Left kidney (tissue), 2 donors: ENCODE data around the gene H2AZ2. TPM values are rescaled to one million over a fixed set of nuclear protein-coding genes. Genes with fewer than 3 reads are reported as not detected.
"Not testable (repeated sequence)": the region's sequence is repeated elsewhere in the genome, so short reads cannot be mapped to it uniquely, and the experiment has no call there.

Experiments used
- DNase-seq: peaks from one replicate; pipeline ENCODE4 v3.0.0-alpha.2; 2013
- polyA plus RNA-seq: library from polyadenylated mRNA; unstranded; fragments of 120-200 nt; gene quantifications from one replicate; pipeline ENCODE4 v1.2.1, GENCODE V29; 2013; ENCODE audit not compliant: insufficient read length

H2AZ2 gene
- polyA plus RNA-seq, 1 donor = 291 TPM

DNA sequence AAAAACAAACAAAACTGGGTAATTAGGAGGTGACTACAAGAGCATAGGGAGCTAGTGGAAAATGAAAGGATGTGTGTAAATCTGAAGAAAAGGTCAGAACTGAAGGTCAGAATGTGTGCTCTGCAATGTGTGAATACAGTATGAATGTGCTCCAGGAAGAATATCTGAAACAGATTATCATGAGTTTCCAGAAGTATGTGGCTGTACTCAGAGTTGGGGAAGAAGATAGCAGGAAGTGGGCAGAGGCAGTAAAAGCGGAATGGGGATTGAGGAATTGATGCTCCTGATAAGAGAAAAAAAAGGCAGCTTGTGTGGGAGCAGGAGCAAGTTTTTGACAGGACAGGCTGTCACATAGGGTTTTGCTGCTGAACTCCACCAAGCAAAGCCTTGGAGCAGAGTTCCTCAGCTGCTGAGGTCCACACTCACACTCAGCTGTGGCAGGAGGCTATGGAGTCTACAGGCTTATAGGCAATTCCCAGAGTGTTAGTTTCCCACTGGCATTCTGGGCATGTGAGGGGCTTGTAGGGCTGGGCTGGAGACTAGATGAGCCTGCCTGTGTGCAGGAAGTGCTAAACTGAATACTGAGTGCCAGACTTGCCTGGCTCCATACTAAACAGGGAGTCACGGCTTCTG is 22.9 kb downstream of the H2AZ2 start:
- DNase-seq = no peak

DNA sequence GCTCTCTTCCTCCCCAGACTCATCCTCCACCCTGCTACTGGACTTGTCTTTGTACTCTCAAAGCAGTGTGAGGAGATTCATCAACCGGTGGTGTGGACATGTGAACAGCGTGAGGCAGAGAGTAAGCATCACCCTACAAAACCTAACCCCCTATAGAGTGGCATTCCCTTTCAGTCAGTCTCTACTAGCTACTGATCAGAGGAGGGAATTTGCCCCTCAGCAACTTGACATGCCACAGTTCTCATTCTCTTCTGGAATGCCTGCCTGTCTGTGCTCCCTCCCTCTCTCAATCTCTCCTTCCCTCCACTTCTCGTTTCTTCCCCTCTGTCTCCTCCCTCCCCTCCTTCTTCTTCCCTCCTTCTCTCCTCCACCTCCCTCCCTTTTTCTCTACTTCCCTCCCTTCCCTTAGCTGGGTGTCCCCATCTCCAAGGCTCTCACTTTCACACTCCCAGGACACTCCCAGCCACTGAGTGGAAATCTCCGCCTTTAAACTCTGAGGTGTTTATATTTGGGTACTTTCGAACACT is 24.6 kb downstream of the H2AZ2 start:
- no peak for DNase-seq

DNA sequence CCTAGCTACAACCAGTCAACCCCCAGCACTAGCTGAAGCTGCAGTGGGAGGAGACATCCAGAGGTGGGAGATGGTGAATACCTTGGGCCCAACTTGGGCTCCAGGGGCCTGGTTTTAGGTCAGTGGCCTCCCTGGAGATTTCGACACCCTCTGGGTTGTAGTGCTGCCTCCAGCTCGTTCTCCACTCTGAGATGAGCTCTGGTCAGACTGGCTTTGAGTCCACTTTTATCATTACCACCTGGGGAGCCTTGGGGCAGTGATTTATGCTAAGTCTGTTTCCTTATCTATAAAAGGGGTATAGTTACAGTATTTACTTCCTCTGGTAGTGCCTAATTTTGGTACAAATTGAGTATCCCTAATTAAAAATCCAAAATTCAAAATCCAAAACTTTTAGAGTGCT is 28.6 kb downstream of the H2AZ2 start:
- DNase-seq = no peak

DNA sequence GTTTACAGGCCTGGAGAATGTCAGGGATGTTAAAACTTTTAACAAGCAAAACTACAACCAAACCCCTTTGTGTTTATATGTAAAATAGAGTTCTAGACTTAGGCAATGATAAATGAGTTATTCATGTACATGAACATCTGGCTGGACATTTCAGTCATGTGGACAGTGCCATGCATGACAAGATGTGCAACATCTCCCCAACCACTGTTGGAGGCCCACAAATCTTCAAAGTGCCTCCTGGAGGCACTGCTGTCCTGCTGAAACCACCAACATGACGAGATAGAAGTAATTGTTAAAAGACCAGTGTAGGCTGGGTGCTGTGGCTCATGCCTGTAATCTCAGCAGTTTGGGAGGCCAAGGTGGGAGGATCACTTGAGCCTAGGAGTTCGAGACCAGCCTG is 33.0 kb downstream of the H2AZ2 start:
- DNase-seq = no peak

DNA sequence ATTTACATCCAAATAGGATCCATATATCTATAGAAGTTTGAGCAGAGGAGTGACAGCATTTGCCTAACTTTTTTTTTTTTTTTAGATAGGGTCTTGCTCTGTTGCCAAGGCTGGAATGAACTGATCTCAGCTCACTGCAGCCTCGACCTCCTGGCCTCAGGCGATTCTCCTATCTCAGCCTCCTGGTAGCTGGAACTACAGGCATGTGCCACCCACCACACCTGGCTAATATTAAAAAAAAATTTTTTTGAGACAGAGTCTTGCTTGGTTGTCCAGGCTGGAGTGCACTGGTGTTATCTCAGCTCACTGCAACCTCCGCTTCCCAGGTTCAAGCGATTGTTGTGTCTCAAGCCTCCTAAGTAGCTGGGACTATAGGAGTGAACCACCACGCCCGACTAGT is 36.3 kb downstream of the H2AZ2 start:
- no peak for DNase-seq

DNA sequence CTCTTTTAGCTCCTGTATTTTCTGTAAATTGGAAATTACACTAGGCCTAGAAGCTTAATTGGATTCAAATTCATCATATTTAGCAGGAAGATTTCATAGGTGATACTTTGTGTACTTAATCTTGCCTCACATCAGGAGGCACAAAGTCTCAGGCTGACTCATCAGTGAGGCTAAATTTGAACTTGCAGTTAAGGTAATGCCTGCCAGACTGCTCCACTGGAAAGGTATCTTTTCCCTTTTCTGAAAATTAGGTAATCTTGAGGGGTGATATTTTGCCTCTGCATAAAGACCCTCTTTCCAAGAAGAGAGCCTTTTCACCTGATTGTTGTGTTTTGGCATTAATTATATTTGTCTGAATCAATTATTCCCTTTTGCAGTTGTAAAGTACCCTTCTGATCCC is 36.8 kb downstream of the H2AZ2 start:
- DNase-seq = no peak

DNA sequence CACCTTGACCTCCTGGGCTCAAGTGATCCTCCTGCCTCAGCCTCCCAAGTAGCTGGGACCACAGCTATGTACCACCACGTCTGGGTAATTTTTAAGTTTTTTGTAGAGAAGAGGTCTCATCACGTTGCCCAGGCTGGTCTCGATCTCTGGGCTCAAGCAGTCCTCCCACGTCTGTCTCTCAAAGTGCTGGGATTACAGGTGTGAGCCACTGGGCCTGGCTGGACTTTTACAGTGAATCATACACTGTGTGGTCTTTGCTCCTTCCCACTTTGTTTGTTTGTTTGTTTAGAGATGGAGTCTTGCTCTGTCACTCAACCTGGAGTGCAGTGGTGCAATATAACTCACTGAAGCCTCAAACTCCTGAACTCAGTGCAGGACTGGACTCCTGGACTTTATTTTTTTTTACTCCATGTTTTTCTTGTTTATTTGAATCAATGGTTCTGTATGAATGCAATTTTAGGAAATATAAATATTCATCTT is 38.9 kb downstream of the H2AZ2 start:
- DNase-seq = no peak

DNA sequence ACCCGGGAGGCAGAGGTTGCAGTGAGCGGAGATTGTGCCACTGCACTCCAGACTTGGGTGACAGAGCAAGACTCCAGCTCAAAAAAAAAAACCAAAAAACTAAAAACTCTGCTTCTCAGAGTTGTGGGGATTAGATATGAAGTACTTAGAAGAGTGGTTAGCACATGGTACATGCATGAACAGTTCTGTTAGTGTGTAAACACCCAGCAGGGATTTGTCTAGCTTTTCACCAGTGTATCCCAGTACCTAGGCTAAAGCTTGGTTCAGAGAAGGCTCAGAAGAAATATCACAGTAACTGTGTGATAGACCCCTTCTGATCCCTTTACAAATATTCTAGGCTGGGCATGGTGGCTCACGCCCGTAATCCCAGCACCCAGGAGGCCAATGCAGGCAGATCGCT is 41.9 kb downstream of the H2AZ2 start:
- no peak for DNase-seq

DNA sequence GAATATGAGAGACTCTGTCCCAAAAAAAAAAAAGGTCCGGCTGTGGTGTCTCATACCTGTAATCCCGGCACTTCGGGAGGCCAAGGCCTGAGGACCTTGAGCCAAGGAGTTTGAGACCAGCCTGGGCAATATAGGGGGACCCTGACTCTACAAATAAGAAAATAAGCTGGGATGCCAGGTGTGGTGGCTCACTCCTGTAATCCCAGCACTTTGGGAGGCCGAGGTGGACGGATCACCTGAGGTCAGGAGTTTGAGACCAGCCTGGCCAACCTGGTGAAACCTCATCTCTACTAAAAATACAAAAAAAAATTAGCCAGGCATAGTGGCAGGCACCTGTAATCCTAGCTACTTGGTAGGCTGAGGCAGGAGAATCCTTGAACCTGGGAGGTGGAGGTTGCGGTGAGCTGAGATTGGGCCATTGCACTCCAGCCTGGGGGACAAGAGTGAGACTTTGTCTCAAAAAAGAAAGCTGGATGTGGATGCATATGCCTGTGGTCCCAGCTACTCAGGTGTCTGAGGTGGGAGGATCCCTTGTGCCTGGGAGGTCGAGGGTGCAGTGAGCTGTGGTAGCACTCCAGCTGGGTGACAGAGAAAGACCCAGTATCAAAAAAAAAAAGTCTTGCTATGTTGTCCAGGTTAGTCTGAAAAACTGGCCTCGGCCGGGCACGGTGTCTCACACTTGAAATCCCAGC is 43.9 kb downstream of the H2AZ2 start:
- not testable (repeated sequence) for DNase-seq

DNA sequence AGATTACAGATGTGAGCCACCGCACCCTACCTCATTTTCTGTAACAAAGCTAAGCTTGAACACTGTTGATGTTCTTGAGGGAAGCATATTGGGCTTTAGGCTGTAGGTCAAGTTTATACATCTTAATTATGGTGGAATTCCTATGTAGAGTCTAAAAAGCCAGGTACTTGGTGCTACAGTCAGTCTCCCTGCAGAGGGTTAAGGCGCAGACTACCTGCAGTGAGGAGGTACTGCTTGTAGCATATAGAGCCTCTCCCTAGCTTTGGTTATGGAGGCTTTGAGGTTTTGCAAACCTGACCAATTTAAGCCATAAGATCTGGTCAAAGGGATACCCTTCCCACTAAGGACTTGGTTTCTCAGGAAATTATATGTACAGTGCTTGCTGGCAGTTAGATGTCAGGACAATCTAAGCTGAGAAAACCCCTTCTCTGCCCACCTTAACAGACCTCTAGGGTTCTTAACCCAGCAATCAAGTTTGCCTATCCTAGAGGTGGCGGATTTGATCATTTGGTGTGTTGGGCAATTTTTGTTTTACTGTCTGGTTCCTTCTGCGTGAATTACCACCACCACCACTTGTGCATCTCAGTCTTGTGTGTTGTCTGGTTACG is 45.4 kb downstream of the H2AZ2 start:
- no peak for DNase-seq

DNA sequence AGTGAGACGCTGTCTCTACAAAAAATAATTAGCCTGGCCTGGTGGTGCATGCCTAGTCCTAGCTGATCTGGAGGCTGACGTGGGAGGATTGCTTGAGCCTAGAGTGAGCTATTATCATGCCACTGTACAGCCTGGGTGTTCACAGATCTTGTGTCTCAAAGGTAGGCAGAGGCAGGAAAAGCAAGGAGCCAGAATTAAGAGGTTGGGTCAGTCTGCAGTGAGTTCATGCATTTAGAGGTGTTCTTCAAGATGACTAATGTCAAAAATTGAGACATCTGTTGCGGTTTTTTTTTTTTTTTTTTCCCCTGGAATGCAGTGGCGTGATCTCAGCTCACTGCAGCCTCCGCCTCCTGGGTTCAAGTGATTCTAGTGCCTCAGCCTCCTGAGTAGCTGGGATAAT is 46.0 kb downstream of the H2AZ2 start:
- no peak for DNase-seq

DNA sequence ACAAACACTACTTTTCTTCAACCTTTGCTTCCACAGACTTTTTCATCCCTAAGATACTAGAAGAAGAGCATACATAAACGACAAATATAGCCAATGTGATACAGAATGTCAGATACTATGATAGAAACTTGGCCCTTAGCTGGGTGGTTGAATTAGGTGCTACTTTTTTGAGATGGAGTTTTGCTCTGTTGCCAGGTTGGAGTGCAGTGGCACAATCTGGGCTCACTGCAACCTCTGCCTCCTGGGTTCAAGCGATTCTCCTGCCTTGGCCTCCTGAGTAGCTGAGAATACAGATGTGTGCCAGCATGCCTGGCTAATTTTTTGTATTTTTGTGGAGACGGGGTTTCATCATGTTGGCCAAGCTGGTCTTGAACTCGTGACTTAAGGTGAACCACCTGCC is 47.9 kb downstream of the H2AZ2 start:
- DNase-seq = no peak

DNA sequence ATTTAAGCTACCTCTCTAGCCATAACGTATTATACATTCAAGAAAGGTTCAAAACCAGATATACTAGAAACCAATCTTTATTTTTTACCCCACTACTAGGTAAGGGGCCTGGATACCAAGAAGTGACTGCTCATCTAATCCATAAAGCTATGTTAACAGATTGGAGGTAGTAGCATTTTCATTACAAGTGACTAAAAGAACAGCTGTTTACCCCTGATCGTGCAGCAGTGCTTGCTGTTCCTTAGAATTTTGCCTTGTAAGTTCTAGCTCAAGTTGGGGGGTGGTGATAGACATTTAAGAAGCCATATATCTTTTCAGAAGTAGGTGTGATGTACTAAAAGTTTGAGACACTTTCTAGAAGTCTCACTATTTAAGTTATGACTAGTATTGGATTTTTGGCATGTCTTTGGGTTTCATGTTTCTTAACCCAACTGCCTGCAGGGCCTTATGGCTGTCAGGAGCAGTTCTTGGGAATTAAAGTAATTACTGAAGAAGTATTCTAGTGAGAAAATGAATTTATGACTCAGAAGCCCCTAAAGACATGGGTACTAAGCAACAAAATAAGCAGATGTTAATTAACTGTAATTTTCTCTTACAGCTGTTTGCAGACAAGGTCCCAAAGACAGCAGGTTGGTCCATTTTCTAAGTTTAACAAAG is 49.1 kb downstream of the H2AZ2 start:
- no peak for DNase-seq

DNA sequence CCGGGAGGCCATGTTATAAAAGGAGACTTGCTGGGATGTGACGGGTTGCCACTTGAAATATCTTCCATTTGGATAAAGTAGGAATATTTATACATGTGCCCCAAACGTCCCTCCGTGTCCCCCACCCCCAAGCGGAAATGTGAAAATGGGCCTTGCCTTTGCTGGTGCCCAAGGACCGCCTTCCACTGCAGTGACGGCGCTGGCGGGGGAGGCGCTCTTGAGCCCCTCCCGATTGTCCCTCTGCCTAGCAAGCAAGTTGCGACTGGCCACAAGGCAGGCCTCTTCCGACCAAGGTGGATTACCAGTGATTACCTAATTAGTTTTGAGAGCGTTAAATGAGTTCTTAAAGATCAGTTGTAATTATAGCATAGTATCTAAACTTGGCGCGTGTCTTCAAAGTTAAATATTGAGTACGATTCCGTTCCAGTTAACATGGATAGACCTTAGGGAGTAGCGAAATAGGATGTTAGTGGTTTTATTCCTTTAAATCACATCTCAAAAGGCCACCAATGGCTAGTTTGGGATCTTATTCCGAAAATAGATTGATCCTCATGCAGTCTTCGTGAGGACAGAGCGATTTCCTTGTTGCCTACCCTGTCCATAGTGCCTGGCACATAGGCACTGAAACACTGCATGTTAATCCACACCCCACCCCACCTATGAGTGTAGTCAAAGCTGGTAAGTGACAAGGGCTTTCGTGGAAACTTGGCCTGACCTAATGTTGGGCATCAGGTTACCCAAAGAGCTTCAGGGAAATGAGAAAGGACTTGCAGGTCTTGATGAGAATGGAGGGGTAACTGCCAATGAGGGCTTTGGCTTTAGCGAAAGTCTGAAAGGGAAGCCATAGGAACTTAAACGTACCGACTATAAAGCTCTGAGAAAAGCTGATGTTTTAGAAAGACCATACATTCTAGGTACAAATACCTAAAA is 50.3 kb downstream of the H2AZ2 start:
- DNase-seq = peak; percentile 88

DNA sequence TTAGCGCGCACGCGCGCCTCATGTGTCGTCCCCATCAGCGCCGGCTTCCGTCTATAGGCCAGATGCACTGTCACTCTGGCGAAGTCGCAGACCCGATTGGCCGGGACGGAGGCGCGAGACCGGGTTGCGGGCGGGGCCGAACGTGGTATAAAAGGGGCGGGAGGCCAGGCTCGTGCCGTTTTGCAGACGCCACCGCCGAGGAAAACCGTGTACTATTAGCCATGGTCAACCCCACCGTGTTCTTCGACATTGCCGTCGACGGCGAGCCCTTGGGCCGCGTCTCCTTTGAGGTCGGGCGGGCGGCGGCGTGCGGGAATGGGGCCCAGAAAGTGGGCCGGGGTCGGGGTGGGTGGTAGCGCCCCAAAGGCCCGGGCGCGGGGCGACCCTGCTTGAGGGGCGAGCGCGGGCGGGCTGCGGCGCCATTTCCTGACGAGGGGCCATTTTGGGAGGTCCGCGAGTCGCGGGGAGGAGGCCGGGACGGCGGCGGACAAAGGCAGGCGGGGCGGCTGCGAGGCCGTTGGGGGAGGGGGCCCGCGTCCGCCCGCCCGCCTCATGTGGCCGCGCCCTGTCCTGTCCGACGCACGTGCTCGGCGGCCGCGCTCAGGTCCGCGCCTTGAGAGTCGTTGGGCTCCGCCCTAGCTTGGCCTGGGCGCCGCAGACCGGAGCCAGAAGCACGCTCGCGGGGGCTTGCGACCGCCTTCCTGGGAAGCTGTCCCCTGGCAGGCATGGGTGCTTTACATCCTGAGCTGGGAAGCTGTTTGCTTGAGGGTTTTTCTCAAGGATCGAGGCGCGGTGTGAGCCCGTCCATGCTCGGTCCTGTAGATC is 51.2 kb downstream of the H2AZ2 start, which contains the start of gene PPIA:
Gene PPIA (plus strand): TSS at position 178 of the 825 bp plus-strand sequence. CDS start 44 bp downstream, at position 222.
- DNase-seq = peak; percentile 97

DNA sequence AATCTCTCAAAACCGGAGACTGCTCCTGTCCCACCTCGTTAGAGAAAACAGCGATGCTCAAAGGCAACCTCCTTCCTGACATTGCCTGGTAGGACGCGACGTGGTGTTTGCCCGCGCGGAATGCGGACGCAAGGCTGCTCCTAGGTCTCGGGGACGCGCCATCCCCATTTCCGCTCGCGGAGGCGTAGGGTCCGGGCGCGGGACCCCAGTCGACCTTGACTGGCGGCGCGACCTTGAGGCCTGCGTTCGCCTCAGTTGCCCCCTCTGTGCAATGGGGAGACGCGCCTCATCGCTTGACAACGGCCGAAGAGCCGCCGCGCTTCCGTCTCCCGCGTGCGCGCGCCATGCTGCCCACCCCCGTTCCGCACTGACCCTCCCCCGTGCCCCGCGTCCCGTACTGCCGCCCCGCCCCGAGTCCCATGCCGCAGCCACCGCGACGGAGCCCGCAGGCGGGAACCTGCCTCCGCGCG is 51.8 kb downstream of the H2AZ2 start:
- peak; percentile 47 for DNase-seq

DNA sequence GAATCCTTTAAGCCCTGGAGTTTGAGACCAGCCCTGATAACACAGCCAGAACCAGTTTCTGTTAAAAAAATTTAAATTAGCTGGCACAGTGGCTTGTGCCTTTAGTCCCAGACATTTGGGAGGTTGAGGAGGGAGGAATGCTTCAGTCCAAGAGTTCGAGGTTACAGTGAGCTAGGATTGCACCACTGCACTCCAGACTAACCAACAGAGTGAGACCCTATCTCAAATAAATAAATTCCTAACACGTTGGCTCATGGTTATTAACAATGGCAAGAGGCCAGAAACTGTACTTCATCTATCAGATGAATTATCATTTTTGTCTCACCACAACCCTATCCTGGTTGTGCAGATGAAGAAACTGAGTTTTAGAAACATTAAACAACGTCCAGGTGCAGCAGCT is 53.6 kb downstream of the H2AZ2 start:
- no peak for DNase-seq

DNA sequence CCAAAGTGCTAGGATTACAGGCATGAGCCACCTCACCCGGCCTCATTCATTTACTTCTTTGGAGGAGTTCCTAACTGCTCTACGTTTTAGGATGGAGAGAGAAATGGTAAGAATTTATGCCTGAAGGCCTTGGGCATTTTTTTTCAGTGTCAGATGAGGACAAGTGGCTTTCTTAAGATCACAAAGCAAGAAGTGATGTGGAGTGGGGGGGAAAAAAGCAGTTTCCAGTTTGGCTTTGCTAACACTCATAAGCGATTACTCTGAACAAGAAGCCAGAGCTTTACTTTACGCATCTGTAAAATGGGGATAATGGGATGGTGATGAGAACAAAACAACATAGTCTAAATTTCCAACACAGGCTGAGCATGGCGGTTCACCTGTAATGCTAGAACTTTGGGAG is 54.0 kb downstream of the H2AZ2 start:
- no peak for DNase-seq

DNA sequence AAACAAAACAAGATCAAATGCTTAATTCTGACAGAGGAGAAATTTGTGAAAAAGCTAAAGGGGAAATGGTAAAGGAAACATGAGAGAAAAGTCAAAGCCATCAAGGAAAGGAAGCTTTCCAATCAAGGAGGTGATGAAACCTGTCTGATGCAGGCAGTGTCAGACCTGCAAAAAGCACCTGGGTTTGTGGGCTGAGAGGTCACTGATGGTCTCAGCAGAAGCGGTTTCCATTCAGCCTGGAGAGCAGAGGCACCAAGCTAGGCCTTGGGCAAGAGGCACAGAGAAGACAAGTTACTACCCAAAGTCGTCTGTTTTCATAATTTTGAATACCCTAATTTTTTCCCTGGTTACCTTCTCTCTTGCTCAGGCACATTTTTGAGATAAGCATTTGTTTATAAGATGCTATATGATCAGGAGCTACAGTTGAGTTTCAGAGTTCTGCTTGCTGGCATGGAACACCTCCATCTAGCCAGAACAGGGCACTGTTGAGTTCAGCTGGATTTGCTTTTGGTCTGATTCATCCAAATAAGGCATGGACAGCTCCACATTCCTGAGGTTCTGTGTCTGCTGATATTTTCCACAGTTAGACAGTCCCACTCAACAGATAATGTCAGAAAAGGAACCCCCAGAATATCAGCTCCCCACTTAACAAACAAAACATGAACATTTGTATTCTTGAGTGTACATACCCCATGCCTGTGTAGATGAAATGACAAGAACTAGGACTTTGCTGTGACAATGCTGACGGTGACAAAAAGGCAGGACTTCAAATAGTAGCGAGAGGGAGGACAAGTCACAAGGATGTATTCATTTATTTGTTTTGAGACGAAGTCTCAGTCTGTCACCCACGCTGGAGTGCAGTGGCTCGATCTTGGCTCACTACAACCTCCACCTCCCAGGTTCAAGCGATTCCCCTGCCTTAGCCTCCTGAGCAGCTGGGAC is 56.3 kb downstream of the H2AZ2 start:
- no peak for DNase-seq
